Neuron (in vitro differentiated cells): ENCODE measurements around the gene FAM117B.
"Not testable (repeated sequence)": the region's sequence is repeated elsewhere in the genome, so short reads cannot be mapped to it uniquely, and the experiment has no call there.

Experiments
- H2AFZ ChIP-seq: one replicate; pipeline ENCODE4 v1.6.1; 2013; ENCODE audit warnings: low read depth, mild to moderate bottlenecking, inconsistent platforms, low read length, moderate library complexity
- H3K27me3 ChIP-seq: one replicate; pipeline ENCODE4 v1.6.1; 2013; ENCODE audit warnings: low read length; ENCODE audit not compliant: insufficient read depth
- H3K36me3 ChIP-seq: one replicate; pipeline ENCODE4 v1.6.1; 2013; ENCODE audit warnings: low read length; ENCODE audit not compliant: insufficient read depth
- H3K4me1 ChIP-seq: one replicate; pipeline ENCODE4 v1.6.1; 2013; ENCODE audit warnings: low read length; ENCODE audit not compliant: insufficient read depth
- H3K4me3 ChIP-seq: 2 replicates; pipeline ENCODE4 v1.5.1; 2013; ENCODE audit warnings: mild to moderate bottlenecking, low read length, moderate library complexity
- H3K9me3 ChIP-seq: one replicate; pipeline ENCODE4 v1.6.1; 2013; ENCODE audit warnings: low read length

FAM117B gene

DNA sequence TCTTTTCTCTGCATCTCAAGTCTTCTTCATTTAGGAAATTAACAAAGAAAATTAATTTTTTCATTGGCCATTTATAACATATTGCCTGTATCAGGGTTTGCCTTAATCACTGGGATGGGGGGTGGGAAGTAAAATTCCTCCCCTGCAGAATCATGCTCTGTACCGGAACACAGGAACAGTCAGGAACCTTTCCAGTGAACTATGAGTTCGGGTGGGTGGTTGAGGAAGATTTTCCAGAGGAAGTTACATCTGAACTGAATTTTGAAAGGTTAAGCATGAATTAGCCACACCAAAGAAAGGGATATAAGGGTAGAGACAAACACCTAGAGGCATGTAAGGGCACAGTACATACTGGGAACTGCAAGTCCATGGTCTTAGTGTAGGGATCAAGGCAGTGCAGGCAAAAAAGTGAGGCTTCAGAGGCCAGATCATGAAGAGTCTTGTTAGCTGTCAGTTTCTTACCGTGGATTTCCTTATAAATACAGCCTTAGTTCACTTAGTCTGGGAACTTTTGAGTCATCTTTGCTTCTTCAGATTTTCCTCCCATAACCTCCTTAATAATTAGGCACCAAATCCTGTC is 55.6 kb downstream of the FAM117B start:
- H3K4me1 ChIP-seq, result no peaks in the 10 kb centered on the region
- H3K4me3 ChIP-seq, result no peak overlapping the region
- H2AFZ ChIP-seq, result no peak overlapping the region
- no peaks in the 10 kb centered on the region for H3K27me3 ChIP-seq
- H3K9me3 ChIP-seq, result no peaks in the 10 kb centered on the region
- H3K36me3 ChIP-seq, result no peaks in the 10 kb centered on the region

DNA sequence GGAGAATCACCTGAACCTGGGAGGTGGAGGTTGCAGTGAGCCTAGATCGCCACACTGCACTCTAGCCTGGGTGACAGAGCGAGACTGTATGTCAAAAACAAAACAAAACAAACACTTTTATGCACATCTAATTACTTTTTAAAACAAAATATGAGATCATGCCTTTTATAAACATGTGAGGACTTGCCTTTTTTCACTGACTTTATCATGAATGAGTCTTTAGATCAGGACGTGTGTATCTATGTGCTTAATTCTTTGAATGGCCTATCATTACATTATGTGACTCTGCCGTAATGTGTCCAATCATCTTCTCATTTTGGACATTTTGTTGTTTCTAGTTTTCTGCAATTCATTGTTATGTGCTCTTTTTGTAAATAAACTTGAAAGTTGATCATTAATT is 58.7 kb downstream of the FAM117B start:
- Histone ChIP-seq H3K4me3 (no peak overlapping the region), H3K36me3 (peaks cover 26% of the 10 kb centered on the region), H3K27me3 (no peaks in the 10 kb centered on the region), H3K9me3 (peaks cover 2% of the 10 kb centered on the region), H2AFZ (no peak overlapping the region), H3K4me1 (no peaks in the 10 kb centered on the region)

DNA sequence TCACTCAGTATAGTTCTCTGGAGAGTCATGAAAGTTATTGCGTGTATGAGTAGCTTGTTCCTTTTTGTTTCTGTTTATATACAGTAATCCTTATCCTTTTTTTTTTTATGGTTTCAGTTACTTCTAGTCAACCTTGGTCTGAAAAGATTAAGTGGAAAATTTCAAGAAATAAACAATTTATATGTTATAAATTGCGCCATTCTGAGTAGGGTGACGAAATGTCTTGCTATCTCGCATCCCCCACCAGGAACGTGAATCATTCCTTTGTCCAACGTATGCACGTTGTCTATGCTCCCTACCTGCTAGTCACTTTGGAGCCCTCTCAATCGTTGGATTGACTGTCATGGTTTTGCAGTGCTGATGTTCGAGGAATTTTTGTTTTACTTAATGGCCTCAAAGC is 60.4 kb downstream of the FAM117B start:
- Histone ChIP-seq H2AFZ (no peak overlapping the region), H3K4me3 (no peak overlapping the region), H3K36me3 (peaks cover 34% of the 10 kb centered on the region), H3K4me1 (no peaks in the 10 kb centered on the region), H3K9me3 (peaks cover 6% of the 10 kb centered on the region), H3K27me3 (no peaks in the 10 kb centered on the region)

DNA sequence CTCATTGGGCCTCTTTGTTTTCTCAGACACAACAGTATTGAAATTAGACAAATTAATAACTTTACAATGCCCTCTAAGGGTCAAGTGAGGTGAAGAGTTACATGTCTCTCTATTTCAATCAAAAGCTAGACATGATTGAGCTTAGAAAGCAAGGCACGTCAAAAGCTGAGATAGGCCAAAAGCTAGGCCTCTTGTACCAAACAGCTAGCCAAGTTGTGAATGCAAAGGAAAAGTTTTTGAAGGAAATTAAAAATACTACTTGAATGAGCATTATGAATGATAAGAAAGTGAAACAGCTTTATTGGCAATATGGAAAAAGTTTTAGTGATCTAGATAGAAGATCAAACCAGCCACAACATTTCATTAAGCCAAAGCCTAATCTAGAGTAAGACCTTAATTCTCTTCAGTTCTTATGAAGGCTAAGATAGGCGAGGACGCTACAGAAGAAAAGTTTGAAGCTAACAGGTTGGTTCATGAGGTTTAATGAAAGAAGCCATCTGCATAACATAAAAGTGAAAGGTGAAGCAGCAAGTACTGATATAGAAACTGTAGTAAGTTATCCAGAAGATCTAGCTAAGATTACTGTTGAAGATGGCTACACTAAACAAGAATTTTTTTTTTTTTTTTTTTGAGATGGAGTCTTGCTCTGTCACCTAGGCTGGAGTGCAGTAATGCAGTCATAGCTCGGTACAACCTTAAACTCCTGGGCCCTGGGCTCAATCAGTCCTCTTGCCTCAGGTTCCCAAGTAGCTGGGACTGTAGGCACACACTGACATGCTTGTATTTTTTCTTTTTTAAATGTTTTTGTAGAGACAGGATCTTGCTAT is 65.5 kb downstream of the FAM117B start:
- no peaks in the 10 kb centered on the region for H3K27me3 ChIP-seq
- peaks cover 36% of the 10 kb centered on the region for H3K36me3 ChIP-seq
- no peaks in the 10 kb centered on the region for H3K4me1 ChIP-seq
- H3K4me3 ChIP-seq, result no peak overlapping the region
- H3K9me3 ChIP-seq, result peaks cover 16% of the 10 kb centered on the region
- H2AFZ ChIP-seq, result no peak overlapping the region

DNA sequence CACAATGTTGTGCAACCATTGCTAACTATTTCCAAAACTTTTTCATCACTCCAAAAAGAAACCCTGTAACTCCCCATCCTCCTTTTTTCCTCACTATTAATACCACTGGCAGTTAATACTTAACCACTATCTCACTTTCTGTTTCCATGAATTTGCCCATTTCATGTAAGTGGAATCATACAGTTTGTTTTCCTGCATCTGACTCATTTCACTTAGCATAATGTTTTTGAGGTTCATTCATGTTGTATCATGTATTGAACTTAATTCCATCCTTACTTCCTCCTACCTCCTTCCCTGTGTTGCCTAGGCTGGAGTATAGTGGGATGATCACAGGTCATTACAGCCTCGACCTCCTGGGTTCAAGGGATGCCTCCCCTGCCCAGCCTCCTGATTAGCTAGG is 68.3 kb downstream of the FAM117B start:
- Histone ChIP-seq H3K4me1 (no peaks in the 10 kb centered on the region), H3K4me3 (no peak overlapping the region), H3K9me3 (peaks cover 15% of the 10 kb centered on the region), H3K36me3 (peaks cover 13% of the 10 kb centered on the region), H3K27me3 (no peaks in the 10 kb centered on the region), H2AFZ (no peak overlapping the region)

DNA sequence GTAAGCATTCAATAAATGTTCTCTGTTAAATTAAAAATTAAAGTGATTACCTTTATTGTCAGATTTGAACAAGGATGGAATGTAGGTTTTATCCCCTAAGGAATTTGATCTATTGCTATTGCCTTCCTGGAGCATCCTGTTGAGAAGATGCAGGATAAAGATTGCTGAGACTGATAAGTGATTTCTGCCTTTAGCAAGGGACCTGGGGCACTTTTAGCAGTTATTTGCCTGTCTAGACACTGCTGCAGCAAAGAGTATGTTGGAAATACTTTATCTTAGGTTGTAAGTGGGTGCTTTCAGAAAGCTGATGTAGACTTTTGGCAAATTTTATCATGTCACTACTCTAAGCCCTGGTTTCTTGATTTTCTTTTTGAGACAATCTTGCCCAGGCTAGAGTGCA is 69.5 kb downstream of the FAM117B start:
- Histone ChIP-seq H2AFZ (no peak overlapping the region), H3K27me3 (no peaks in the 10 kb centered on the region)

DNA sequence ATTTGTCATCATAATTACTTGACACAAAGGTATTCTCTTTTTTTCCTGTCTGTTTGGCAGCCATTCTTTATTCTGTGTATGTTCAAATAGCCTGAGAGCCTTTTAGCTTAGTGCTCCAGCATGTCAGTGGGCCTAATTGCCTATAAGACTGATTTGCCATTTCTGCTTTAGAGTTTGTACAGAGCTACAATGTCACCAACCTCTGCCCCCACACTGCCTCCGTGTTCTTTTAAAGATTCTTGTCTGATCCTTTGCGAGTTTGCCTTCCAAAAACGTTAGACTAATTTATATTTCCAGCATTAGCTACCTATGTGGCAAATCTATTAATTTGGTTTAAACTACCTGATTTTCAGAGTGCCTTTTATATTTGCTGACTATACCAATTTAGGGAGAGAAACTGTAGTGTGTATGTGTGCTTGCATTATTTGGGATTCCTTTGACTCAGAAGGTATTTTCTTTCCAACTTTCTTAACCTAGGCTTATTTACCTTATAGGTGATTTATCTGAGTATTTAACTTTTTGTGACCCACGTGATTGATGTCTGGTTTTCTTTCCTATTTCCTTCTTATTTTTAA is 70.8 kb downstream of the FAM117B start:
- no peaks in the 10 kb centered on the region for H3K36me3 ChIP-seq
- no peak overlapping the region for H3K4me3 ChIP-seq
- no peak overlapping the region for H2AFZ ChIP-seq
- H3K9me3 ChIP-seq, result peaks cover 11% of the 10 kb centered on the region
- H3K4me1 ChIP-seq, result no peaks in the 10 kb centered on the region
- no peaks in the 10 kb centered on the region for H3K27me3 ChIP-seq

More for the DNA sequence above, 69.5 kb downstream of the FAM117B start:
- no peak overlapping the region for H3K4me3 ChIP-seq
- H3K9me3 ChIP-seq, result peaks cover 17% of the 10 kb centered on the region
- H3K36me3 ChIP-seq, result peaks cover 6% of the 10 kb centered on the region
- H3K4me1 ChIP-seq, result no peaks in the 10 kb centered on the region

DNA sequence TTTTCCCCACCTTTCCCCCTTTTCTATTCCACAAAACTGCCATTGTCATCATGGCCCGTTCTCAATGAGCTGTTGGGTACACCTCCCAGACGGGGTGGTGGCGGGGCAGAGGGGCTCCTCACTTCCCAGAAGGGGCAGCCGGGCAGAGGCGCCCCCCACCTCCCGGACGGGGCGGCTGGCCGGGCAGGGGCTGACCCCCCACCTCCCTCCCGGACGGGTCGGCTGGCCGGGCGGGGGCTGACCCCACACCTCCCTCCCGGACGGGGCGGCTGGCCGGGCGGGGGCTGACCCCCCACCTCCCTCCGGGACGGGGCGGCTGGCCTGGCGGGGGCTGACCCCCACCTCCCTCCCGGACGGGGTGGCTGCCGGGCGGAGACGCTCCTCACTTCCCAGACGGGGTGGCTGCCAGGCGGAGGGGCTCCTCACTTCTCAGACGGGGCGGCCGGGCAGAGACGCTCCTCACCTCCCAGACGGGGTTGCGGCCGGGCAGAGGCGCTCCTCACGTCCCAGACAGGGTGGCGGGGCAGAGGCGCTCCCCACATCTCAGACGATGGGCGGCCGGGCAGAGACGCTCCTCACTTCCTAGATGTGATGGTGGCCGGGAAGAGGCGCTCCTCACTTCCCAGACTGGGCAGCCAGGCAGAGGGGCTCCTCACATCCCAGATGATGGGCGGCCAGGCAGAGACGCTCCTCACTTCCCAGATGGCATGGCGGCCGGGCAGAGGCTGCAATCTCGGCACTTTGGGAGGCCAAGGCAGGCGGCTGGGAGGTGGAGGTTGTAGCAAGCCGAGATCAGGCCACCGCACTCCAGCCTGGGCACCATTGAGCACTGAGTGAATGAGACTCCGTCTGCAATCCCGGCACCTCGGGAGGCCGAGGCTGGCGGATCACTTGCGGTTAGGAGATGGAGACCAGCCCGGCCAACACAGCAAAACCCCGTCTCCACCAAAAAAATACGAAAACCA is 80.5 kb downstream of the FAM117B start:
- not testable (repeated sequence) for H3K4me1 ChIP-seq

DNA sequence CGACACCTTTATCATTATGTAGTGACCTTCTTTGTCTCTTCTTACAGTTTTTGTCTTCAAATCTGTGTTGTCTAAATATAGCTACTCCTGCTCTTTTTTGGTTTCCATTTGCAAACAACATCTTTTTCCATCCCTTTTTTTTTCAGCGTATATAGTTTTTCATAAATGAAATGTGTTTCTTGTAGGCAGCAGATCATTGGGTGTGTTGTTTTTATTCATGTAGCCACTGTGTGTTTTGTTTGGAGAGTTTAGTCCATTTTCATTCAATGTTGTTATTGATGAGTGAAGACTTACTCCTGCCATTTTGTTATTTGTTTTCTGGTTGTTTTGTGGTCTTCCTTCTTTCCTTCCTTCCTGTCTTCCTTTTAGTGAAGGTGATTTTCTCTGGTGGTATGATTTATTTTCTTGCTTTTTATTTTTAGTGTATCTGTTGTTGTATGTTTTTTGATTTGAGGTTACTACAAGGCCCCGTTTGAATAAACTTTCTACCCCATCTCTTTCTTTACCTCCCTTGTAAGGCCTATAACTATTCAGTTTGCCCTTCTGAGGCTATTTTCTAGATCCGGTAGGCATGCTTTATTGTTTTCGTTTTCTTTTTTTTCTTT is 81.4 kb downstream of the FAM117B start:
- Histone ChIP-seq H3K4me3 (no peak overlapping the region), H3K36me3 (no peaks in the 10 kb centered on the region), H3K9me3 (peaks cover 11% of the 10 kb centered on the region), H3K27me3 (no peaks in the 10 kb centered on the region), H3K4me1 (no peaks in the 10 kb centered on the region), H2AFZ (no peak overlapping the region)

More for the DNA sequence above, 80.5 kb downstream of the FAM117B start:
- not testable (repeated sequence) for H3K27me3 ChIP-seq, H2AFZ ChIP-seq, H3K4me3 ChIP-seq, H3K36me3 ChIP-seq
- peaks cover 11% of the 10 kb centered on the region for H3K9me3 ChIP-seq

DNA sequence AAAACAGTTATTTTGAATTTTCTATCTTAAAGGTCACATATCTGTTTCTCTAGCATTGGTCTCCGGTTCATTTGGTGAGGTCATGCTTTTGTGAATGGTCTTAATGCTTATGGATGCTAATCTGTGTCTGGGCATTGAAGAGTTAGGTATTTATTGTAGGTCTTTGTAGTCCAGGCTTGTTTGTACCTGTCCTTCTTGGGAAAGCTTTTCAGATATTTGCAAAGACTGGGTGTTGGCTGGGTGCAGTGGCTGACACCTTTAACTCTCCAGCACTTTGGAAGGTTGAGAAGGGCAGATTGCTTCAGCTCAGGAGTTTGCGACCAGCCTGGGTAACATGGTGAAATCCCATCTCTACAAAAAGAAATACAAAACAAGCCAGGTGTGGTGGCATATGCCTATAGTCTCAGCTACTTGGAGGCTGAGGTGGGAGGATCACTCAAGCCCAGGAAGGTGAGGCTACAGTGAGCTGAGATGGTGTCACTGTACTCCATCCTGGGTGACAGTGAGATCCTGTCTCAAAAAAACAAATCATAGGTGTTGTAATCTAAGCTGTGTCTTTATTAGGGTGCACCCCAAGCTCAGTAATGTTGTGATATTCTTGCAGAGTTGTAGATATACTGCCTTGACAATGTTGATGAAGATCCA is 82.3 kb downstream of the FAM117B start:
- Histone ChIP-seq H3K36me3 (no peaks in the 10 kb centered on the region), H3K9me3 (peaks cover 10% of the 10 kb centered on the region), H3K4me3 (no peak overlapping the region), H2AFZ (no peak overlapping the region), H3K4me1 (no peaks in the 10 kb centered on the region), H3K27me3 (no peaks in the 10 kb centered on the region)

DNA sequence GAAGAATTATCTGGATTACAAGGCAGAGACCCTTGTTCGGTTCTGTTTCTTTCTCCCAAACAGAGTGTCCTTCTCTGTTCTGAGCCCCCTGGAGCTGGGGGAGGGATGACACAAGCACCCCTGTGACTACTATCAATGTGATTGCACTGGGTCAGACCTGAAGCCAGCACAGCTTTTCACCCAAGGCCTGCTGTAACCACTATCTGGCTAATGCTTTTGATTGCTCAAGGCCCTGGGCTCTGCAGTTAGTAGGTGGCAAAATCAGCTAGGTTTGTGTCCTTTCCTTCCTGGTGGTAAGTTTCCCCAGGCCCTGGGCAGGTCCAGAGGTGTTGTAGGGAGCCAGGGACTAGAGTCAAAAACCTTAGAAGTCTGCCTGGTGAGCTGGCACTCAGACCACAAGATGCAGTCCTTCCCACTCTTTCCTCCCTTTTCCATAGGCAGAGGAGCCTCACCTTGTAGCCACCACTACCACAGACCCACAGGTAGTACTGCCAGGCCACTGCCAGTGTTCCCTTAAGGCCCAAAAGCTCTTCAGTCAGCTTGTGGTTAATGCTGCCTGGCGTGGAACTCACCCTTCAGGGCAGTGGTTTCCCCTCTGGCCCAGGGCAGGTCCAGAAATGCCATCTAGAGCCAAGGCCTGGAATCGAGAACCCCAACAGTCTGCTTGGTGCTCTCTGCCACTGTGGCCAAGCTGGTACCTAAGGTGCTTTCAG is 83.0 kb downstream of the FAM117B start:
- Histone ChIP-seq H3K36me3 (no peaks in the 10 kb centered on the region), H3K27me3 (no peaks in the 10 kb centered on the region), H2AFZ (no peak overlapping the region), H3K9me3 (peaks cover 10% of the 10 kb centered on the region), H3K4me3 (no peak overlapping the region), H3K4me1 (no peaks in the 10 kb centered on the region)

DNA sequence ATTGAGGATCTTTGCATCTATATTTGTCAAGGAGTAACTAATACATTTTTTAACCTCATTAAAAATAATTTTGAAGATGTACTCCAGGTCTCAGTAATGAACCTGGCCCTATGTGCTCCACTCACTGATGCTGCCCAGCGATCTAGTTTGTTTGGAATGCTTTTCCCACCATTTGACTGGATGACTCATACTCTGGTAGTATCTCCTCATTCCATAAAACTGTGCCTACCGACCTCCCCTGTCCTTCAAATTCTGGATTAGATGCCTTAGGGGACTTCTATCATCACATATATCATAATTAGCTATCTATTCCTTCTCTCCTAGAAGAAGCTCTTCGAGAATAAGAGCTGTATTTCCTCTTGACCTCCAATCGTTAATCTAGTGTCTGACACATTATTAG is 83.8 kb downstream of the FAM117B start:
- Histone ChIP-seq H3K4me3 (no peak overlapping the region), H3K9me3 (peaks cover 10% of the 10 kb centered on the region), H3K36me3 (no peaks in the 10 kb centered on the region), H2AFZ (no peak overlapping the region), H3K27me3 (no peaks in the 10 kb centered on the region), H3K4me1 (no peaks in the 10 kb centered on the region)
